Mesendoderm (in vitro differentiated cells): ENCODE results near the gene RNASEH2C. TPM values are rescaled to one million over a fixed set of nuclear protein-coding genes. Genes with fewer than 3 reads are reported as not detected.
A peak's percentile ranks its signal among the peaks of the same experiment; 100 is the strongest.
"Not testable (repeated sequence)": the region's sequence is repeated elsewhere in the genome, so short reads cannot be mapped to it uniquely, and the experiment has no call there.

ENCODE experiments used
- DNase-seq: peaks from one replicate; pipeline ENCODE4 v3.0.0; 2013
- H2AK5ac ChIP-seq: 2 replicates; pipeline ENCODE4 v1.6.1; 2013; ENCODE audit warnings: low read length, inconsistent platforms
- H2BK120ac ChIP-seq: 2 replicates; pipeline ENCODE4 v1.6.1; 2013; ENCODE audit warnings: low read depth, mild to moderate bottlenecking, low read length, moderate library complexity, mixed read lengths
- H2BK15ac ChIP-seq: replicated peaks from 2 replicates; pipeline ENCODE4 v1.6.1; 2013; ENCODE audit warnings: low read depth, mild to moderate bottlenecking, moderate library complexity
- H2BK5ac ChIP-seq: 2 replicates; pipeline ENCODE4 v1.6.1; 2013; ENCODE audit warnings: low read length, inconsistent platforms
- H3K18ac ChIP-seq: 2 replicates; pipeline ENCODE4 v1.6.1; 2013; ENCODE audit warnings: mild to moderate bottlenecking, low read length, mixed read lengths
- H3K23ac ChIP-seq: one replicate; pipeline ENCODE4 v1.6.1; 2013; ENCODE audit warnings: low read length
- H3K27ac ChIP-seq: 2 replicates; pipeline ENCODE4 v1.5.1; 2013; ENCODE audit warnings: low read depth, mild to moderate bottlenecking, inconsistent platforms, low read length, moderate library complexity
- H3K27me3 ChIP-seq: 2 replicates; pipeline ENCODE4 v1.6.1; 2013; ENCODE audit warnings: low read length, control low read depth, mild to moderate bottlenecking, inconsistent platforms; ENCODE audit not compliant: insufficient read depth, poor library complexity
- H3K36me3 ChIP-seq: 2 replicates; pipeline ENCODE4 v1.6.1; 2013; ENCODE audit warnings: low read length, inconsistent platforms; ENCODE audit not compliant: control insufficient read depth, insufficient read depth
- H3K4ac ChIP-seq: one replicate; pipeline ENCODE4 v1.6.1; 2013; ENCODE audit warnings: low read depth, mild to moderate bottlenecking, low read length, moderate library complexity
- H3K4me1 ChIP-seq: 2 replicates; pipeline ENCODE4 v1.6.1; 2013; ENCODE audit warnings: low read depth, low read length, inconsistent platforms; ENCODE audit not compliant: control insufficient read depth
- H3K4me2 ChIP-seq: 2 replicates; pipeline ENCODE4 v1.6.1; 2013; ENCODE audit warnings: low read length
- H3K4me3 ChIP-seq: 2 replicates; pipeline ENCODE4 v1.5.1; 2013; ENCODE audit warnings: mild to moderate bottlenecking, low read length
- H3K56ac ChIP-seq: one replicate; pipeline ENCODE4 v1.6.1; 2013; ENCODE audit warnings: low read length
- H3K79me1 ChIP-seq: 2 replicates; pipeline ENCODE4 v1.6.1; 2013; ENCODE audit warnings: low read length, inconsistent platforms
- H3K79me2 ChIP-seq: 2 replicates; pipeline ENCODE4 v1.6.1; 2013; ENCODE audit warnings: mild to moderate bottlenecking, low read length; ENCODE audit not compliant: control insufficient read depth, insufficient read depth
- H3K9ac ChIP-seq: 2 replicates; pipeline ENCODE4 v1.6.1; 2013; ENCODE audit warnings: low read length, inconsistent platforms
- H4K5ac ChIP-seq: one replicate; pipeline ENCODE4 v1.6.1; 2013; ENCODE audit warnings: low read length
- H4K8ac ChIP-seq: one replicate; pipeline ENCODE4 v1.6.1; 2013; ENCODE audit warnings: low read depth, mild to moderate bottlenecking, control low read depth, low read length, moderate library complexity
- WGBS: extraction: QIAGEN DNeasy Blood & Tissue Kit; methylation state at CpG from one replicate; pipeline ENCODE4 v1.1.7; 2013; ENCODE audit warnings: low lambda C conversion rate, missing lambda C conversion rate; ENCODE audit not compliant: insufficient coverage; ENCODE audit errors: extremely low coverage; 5-methylcytosine and 5-hydroxymethylcytosine counted together
- polyA plus RNA-seq, 2 experiments: library from polyadenylated mRNA; stranded (reverse); fragments of 200-250 nt; gene quantifications; one replicate each; pipeline ENCODE4 v1.2.3, GENCODE V29; 2013

Gene RNASEH2C
- polyA plus RNA-seq (2013, experiment 1 of 2), result 38.3 TPM
- polyA plus RNA-seq (2013, experiment 2 of 2), result 40.3 TPM

- Histone ChIP-seq H2BK5ac (peak within 1 kb of the TSS; percentile 61), H3K79me1 (peaks cover 9% of the 10 kb centered on the region), H3K56ac (peak within 1 kb of the TSS; percentile 98), H3K36me3 (peaks cover 12% of the 10 kb centered on the region), H3K79me2 (peaks cover 9% of the 10 kb centered on the region), H3K4ac (no peak within 1 kb of the TSS), H3K9ac (peak within 1 kb of the TSS; percentile 90), H3K4me2 (peak within 1 kb of the TSS; percentile 91), H4K5ac (no peak within 1 kb of the TSS), H3K27me3 (no peaks in the 10 kb centered on the region), H2BK120ac (no peak within 1 kb of the TSS), H2BK15ac (no peak within 1 kb of the TSS), H3K27ac (peak within 1 kb of the TSS; percentile 39), H3K4me1 (no peaks in the 10 kb centered on the region), H3K18ac (no peak within 1 kb of the TSS), H3K23ac (peak within 1 kb of the TSS; percentile 15), H2AK5ac (no peak within 1 kb of the TSS), H3K4me3 (peak within 1 kb of the TSS; percentile 94), H4K8ac (no peak within 1 kb of the TSS)
- no CpG with 5 or more reads among the region's 76 CpGs for WGBS
- peak; percentile 92 for DNase-seq
These were observed at the start of gene RNASEH2C for GRCh38 chr11:65720211-65720934. RNASEH2C (minus strand) TSS chr11:65720798; CDS start chr11:65720758, 40 bp downstream.

GRCh38 chr11:65767806-65768205 is 47.2 kb upstream of the RNASEH2C start:
- not testable (repeated sequence) for H3K23ac ChIP-seq, H3K18ac ChIP-seq, DNase-seq, H3K79me2 ChIP-seq, H3K4me3 ChIP-seq, H3K4me2 ChIP-seq, H4K5ac ChIP-seq, H3K4me1 ChIP-seq, H3K56ac ChIP-seq, H2BK5ac ChIP-seq, H3K27ac ChIP-seq, H3K9ac ChIP-seq, H3K4ac ChIP-seq, H4K8ac ChIP-seq, H2BK15ac ChIP-seq, H2BK120ac ChIP-seq, H2AK5ac ChIP-seq, H3K79me1 ChIP-seq, H3K27me3 ChIP-seq, H3K36me3 ChIP-seq
- no CpG with 5 or more reads among the region's 5 CpGs for WGBS

GRCh38 chr11:65767406-65767805 is 46.8 kb upstream of the RNASEH2C start:
- no peak overlapping the region for H3K9ac ChIP-seq
- H3K4me2 ChIP-seq, result no peak overlapping the region
- no peak overlapping the region for H2BK120ac ChIP-seq
- H2BK15ac ChIP-seq, result no peak overlapping the region
- H3K56ac ChIP-seq, result no peak overlapping the region
- no peaks in the 10 kb centered on the region for H3K27me3 ChIP-seq
- H2AK5ac ChIP-seq, result no peak overlapping the region
- H4K5ac ChIP-seq, result no peak overlapping the region
- no peak overlapping the region for H3K4me3 ChIP-seq
- no peaks in the 10 kb centered on the region for H3K4me1 ChIP-seq
- no peak overlapping the region for H3K18ac ChIP-seq
- no peaks in the 10 kb centered on the region for H3K36me3 ChIP-seq
- no CpG with 5 or more reads among the region's 10 CpGs for WGBS
- no peaks in the 10 kb centered on the region for H3K79me2 ChIP-seq
- no peak for DNase-seq
- no peak overlapping the region for H3K27ac ChIP-seq
- no peak overlapping the region for H4K8ac ChIP-seq
- H2BK5ac ChIP-seq, result no peak overlapping the region
- no peak overlapping the region for H3K23ac ChIP-seq
- no peaks in the 10 kb centered on the region for H3K79me1 ChIP-seq
- no peak overlapping the region for H3K4ac ChIP-seq

- no peak overlapping the region for H3K23ac ChIP-seq
- DNase-seq, result no peak
These were observed 45.9 kb upstream of the RNASEH2C start for GRCh38 chr11:65766535-65766934.

GRCh38 chr11:65764434-65764833 is 43.8 kb upstream of the RNASEH2C start:
- Histone ChIP-seq H2BK120ac (no peak overlapping the region), H3K79me1 (no peaks in the 10 kb centered on the region), H3K27ac (no peak overlapping the region), H3K18ac (no peak overlapping the region), H4K8ac (no peak overlapping the region), H3K4me2 (no peak overlapping the region), H3K79me2 (no peaks in the 10 kb centered on the region), H3K9ac (no peak overlapping the region), H4K5ac (no peak overlapping the region), H3K27me3 (no peaks in the 10 kb centered on the region), H2AK5ac (no peak overlapping the region), H2BK15ac (no peak overlapping the region), H3K56ac (no peak overlapping the region), H3K36me3 (no peaks in the 10 kb centered on the region), H3K4me3 (no peak overlapping the region), H3K4me1 (no peaks in the 10 kb centered on the region), H3K4ac (no peak overlapping the region), H3K23ac (no peak overlapping the region), H2BK5ac (no peak overlapping the region)
- no CpG with 5 or more reads among the region's 5 CpGs for WGBS
- no peak for DNase-seq

More at GRCh38 chr11:65766535-65766934, 45.9 kb upstream of the RNASEH2C start:
- no peaks in the 10 kb centered on the region for H3K79me2 ChIP-seq
- no peak overlapping the region for H2AK5ac ChIP-seq
- H2BK15ac ChIP-seq, result no peak overlapping the region
- H3K79me1 ChIP-seq, result no peaks in the 10 kb centered on the region
- no peak overlapping the region for H4K8ac ChIP-seq
- WGBS, result no CpG with 5 or more reads among the region's 7 CpGs
- no peak overlapping the region for H3K56ac ChIP-seq
- no peak overlapping the region for H2BK5ac ChIP-seq
- no peaks in the 10 kb centered on the region for H3K36me3 ChIP-seq
- no peak overlapping the region for H4K5ac ChIP-seq
- H3K27ac ChIP-seq, result no peak overlapping the region
- H3K4ac ChIP-seq, result no peak overlapping the region
- no peak overlapping the region for H3K9ac ChIP-seq
- no peak overlapping the region for H2BK120ac ChIP-seq
- no peak overlapping the region for H3K18ac ChIP-seq
- H3K27me3 ChIP-seq, result no peaks in the 10 kb centered on the region
- H3K4me3 ChIP-seq, result no peak overlapping the region
- no peaks in the 10 kb centered on the region for H3K4me1 ChIP-seq
- no peak overlapping the region for H3K4me2 ChIP-seq

GRCh38 chr11:65762816-65763215 is 42.2 kb upstream of the RNASEH2C start:
- not testable (repeated sequence) for H3K4me2 ChIP-seq, H3K36me3 ChIP-seq, H4K5ac ChIP-seq, H3K23ac ChIP-seq, H3K4me1 ChIP-seq, H3K79me1 ChIP-seq, DNase-seq, H3K18ac ChIP-seq, H3K4me3 ChIP-seq, H3K9ac ChIP-seq, H2BK120ac ChIP-seq, H3K4ac ChIP-seq, H3K27ac ChIP-seq, H2BK5ac ChIP-seq, H2AK5ac ChIP-seq, H3K56ac ChIP-seq, H4K8ac ChIP-seq, H2BK15ac ChIP-seq, H3K79me2 ChIP-seq, H3K27me3 ChIP-seq
- no CpG with 5 or more reads among the region's 29 CpGs for WGBS
